ENCODE data around the gene CD84.

CD84 gene

DNA sequence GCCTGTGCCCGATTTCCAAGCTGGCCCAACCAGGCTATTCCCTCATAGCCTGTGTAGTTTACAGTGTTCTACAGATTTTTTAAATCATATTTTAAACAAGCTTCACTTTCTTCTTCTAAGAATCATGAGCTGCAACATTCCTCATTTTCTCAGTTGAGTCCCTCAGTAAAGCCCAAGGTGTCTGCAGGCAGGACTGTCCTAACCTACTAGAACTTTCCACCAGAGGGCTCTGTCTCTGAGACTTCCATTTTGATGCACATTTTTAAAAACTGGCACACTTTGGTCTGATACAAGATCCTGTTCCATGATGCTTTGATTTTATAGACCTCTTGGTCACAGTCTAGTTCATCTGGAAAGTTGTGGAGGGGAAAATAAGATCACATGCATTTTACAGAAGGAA lies 34.6 kb downstream of the CD84 start:
- no peak for TF ChIP-seq GATA2 (IDR thresholded peaks at IDR 0.05; ENCODE audit: low read depth, low read length)
- TF ChIP-seq GATA3 (IDR thresholded peaks at IDR 0.05; ENCODE audit: low read depth, low read length) = no peak

DNA sequence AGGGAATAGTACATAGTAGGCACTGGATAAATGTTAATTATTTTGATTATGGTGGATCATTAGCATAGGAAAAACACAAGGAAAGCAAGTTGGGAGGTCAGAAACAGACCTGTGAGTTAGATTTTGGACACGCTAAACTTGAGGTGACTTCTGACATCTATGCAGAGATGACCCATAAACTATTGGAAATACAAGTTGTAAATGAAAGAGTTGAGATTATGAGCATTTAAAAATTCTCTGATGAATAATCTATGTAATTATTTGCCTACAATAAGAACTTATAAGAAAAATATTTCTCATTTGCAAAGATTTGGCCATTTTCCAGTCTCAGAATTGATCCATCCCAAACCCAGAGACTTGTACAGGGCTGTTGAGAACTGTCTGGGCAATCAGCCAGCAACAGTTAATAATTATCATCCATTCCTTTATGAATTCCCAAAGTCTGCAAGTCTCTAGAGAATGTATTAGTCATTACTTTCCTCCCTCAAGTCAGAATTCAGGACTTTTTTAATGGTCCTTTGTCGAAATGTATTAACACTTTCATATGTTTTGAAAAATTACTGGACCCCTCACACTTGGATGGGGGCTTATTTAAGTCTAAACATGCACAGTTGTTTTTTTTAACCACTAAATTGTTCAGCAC lies 36.9 kb downstream of the CD84 start:
- TF ChIP-seq GATA3 (IDR thresholded peaks at IDR 0.05; ENCODE audit: low read depth, low read length) (no peak), GATA2 (IDR thresholded peaks at IDR 0.05; ENCODE audit: low read depth, low read length) (no peak)

DNA sequence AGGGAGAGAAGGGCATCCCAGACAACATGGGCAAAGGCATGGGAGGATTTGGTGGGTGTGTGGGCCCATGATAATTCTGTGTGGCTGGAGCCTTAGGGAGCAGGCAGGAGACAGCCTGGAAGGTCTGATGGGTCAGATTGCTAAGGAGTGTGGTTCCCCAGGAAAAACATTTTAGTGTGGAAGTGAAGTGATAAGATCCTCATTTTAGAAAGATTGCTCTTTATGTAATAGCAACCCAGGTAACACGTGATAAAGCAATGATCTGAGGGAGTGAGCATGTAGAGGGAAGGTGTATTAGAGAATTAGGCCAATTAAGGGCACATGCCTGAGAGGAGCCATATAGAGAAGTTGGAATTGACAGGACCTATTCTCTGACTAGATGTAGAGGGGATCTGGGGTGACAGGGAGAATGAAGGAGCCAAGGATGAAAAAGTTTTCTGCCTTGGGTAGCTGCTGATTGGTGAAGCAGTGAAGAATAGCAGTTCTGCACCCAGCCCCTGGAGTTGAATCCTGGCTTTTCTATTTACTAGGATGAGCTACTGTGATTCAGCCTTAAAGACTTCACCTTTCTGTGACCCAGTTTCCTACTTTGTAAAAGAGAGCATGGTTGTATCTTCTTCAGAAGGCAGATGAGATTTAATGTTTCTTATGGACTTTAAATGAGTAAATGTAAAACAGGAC lies 37.5 kb downstream of the CD84 start:
- no peak for TF ChIP-seq GATA2 (IDR thresholded peaks at IDR 0.05; ENCODE audit: low read depth, low read length)
- no peak for TF ChIP-seq GATA3 (IDR thresholded peaks at IDR 0.05; ENCODE audit: low read depth, low read length)

DNA sequence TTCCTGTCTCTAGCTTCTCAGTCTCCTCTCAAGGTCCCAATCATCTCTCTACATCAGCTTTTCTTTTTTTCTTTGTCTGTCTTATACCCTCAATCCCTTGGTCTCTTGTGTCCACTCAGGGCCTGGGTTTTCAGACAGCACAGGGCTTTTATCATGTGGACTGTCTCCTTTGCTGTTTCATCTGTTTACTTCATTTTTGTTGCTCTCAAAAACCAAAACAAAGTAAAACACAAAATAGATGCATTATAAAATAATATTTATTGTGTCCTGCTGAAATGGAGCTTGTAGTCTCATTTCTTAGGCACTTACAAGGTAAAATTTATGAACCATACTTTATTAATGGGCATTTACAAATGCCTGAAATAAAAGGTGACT lies 38.5 kb downstream of the CD84 start:
- TF ChIP-seq GATA2 (IDR thresholded peaks at IDR 0.05; ENCODE audit: low read depth, low read length) (no peak), GATA3 (IDR thresholded peaks at IDR 0.05; ENCODE audit: low read depth, low read length) (no peak)

DNA sequence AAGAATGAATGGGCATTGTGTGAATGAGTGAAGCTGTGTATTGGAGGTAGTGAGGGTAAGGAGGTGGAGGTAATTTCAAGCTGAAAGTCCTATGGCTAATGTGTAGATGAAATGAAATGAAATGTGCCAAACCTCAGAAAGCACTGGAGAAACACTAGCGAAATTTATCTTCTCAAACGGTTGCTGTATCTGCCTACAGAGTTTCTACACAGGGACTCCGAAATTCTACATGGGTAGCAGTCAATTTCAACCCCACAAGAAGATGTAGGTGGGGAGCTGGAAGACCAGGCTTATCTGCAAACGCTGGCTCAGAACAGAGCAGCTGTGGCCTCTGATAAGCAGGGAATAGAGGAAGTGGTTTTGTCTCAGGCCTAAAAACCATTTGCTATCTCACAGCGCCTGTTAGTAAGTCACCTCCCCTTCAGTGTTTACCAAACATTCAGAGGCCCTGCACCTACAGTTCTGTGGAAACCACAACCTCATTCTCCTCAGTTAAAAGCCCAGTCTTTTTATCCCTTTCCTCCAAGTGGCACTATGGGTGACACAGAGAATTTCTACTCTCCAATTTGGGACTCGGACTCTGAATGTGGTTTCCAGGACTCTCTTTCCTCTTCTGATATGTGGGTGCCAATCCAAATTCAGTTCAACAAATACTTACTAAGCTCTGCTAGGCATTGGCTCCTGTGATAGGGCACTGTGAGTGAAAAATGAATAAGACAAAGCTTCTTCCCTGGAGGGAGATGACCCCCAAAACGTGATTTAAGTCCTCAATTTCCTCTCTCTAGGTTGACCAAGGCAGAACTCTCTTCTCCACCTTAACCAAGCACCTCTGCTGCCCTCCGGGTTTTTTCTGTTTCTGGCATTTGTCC lies 39.1 kb downstream of the CD84 start:
- TF ChIP-seq GATA3 (IDR thresholded peaks at IDR 0.05; ENCODE audit: low read depth, low read length) = no peak
- TF ChIP-seq GATA2 (IDR thresholded peaks at IDR 0.05; ENCODE audit: low read depth, low read length) = no peak

DNA sequence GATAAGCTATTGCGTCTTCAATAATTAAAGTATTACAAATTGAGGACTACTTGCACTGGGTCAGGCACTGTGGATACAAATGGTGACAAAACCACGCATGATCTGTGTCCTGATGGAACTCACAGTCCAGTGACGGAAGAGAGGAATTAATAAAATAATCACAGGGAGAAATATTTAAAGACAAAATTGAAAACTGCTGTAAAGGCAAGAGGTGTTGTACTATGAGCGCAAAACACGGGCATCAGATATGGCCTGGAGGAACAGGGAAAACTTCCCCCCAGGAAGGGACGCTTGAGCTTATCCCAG lies 39.7 kb downstream of the CD84 start:
- TF ChIP-seq GATA2 (IDR thresholded peaks at IDR 0.05; ENCODE audit: low read depth, low read length) = no peak
- TF ChIP-seq GATA3 (IDR thresholded peaks at IDR 0.05; ENCODE audit: low read depth, low read length) = no peak

DNA sequence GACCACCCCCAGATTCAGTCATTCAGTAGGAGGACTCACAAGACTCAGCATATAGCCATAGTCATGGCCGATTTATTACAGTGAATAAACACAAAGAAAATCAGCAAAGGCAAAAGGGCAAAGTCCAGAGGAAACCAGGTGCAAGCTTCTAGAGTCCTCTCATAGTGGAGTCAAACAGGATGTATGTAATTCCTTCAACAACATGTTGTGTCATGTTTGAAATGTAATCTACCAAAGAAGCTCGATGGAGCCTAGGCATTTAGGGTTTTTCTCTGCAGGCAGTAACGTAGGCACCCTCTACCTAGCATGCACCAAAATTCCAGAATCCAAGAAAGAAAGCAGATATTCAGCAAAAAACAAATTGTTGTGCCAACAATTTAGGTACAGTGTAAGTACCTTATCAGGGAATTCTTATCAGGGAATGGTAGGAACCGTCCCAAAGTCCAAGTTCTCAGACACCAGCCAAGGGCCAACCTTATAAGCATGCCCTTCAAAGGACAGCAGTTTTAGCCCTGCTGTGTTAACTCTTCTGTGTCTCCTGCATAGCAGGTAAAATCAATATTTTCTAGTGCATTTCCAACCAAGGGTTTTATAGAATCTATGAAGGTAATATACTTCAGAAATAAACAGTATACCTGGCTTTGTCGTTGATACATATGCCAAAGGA lies 40.2 kb downstream of the CD84 start:
- TF ChIP-seq GATA3 (IDR thresholded peaks at IDR 0.05; ENCODE audit: low read depth, low read length) (no peak), GATA2 (IDR thresholded peaks at IDR 0.05; ENCODE audit: low read depth, low read length) (no peak)

DNA sequence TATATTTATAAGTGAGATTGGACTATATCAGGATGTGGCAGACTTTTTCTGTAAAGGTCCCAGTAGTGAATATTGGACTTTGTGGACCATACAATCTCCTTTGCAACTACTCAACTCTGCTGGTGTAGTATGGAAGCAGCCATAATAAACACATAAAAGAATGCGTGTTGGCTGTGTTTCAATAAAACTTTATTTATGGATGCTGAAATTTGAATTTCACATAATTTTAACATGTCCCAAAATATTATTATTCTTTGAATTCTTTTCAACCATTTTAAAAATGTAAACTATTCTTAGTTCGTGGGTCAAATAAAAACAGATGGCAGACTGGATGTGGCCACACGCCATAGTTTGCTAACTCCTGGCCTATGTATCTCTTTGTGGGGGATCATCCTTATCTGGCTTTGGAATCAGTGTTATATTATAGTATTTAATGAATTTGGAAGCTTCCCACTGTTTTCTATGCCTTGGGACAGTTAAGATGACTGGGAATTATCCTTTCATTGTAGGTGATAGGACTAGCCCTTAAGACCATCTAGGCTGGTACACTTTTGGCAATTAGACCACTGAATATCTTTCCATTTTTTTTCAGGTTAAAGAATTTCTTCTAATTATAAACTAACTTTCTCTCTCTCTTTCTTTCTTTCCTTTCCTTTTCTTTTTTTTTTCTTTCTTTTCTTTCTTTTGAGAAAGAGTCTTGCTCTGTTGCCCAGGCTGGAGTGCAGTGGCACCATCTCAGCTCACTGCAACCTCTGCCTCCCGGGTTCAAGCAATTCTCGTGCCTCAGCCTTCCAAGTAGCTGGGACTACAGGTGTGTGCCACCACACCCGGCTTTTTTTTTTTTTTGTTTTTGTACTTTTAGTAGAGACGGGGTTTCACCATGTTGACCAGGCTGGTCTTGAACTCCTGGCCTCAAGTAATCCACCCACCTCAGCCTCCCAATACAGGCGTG lies 41.3 kb downstream of the CD84 start:
- no peak for TF ChIP-seq GATA3 (IDR thresholded peaks at IDR 0.05; ENCODE audit: low read depth, low read length)
- TF ChIP-seq GATA2 (IDR thresholded peaks at IDR 0.05; ENCODE audit: low read depth, low read length) = no peak

DNA sequence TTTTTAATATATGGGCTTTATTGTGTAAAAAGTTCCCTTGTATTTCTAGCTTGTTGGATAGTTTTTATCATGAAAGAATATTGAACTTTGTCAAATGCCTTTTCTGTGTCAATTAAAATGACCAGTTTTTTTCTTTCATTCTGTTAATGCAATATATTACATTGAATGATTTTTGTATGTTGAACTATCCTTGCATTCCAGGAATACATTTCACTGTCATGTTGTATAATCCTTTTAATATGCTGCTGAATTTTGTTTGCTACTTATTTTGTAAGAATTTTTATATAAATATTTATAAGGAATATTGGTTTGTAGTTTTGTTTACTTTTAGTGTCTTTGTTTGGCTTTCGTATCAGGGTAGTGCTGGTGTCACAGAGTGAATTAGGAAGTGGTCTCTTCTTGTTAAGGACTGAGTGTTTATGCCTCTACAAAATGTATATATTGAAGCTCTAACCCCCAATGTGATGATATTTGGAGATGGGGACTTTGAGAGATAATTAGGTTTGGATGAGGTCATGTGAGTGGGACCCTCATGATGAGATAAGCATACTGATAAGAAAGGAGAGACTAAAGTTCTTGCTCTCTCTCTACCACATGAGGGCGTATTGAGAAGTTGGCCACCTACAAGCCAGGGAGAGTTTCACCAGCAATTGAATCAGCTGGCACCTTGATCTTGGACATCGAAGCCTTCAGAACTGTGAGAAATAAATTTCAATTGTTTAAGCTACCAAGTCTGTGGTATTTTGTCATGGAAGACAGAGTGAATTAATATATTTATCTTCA lies 44.3 kb downstream of the CD84 start:
- TF ChIP-seq GATA3 (IDR thresholded peaks at IDR 0.05; ENCODE audit: low read depth, low read length) = no peak
- no peak for TF ChIP-seq GATA2 (IDR thresholded peaks at IDR 0.05; ENCODE audit: low read depth, low read length)

DNA sequence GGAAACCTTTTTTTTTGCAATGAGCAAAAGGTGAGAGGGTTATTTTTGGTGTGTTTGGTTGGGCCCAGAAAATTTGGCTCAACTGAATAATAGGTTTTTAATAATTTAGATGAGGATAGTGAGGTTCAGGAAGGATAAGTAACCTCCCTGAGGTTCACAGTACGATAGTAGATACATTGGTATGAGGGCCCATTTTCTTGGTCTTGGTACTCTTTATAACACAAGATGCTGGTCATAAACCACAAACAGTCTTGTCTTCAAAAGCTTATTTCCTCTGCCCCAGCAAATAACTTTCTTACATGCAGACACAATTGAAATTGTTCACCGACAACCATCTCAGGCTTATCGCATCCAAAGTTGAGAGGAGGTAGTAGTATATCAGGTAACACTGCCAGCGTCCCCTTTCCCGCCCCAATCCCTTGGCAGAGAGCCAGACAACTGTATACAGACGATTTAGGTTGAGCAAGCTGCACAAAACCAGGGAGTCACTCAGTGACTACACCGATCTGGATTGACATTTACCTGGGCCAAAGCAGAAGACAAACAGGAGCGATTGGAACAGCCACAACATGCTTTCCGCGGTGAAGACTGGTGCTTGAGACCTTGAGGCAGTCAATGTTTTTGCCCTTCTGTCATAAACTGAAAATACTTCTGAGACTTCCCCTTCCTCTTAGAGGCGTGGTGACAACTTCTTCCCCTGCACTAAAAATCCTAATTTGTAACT lies 56.5 kb downstream of the CD84 start, which contains the start of gene SLAMF6:
TSS of gene SLAMF6 (minus strand) at position 634 of the 724 bp plus-strand sequence. CDS start at position 571, 63 bp downstream.
- no peak for TF ChIP-seq GATA2 (IDR thresholded peaks at IDR 0.05; ENCODE audit: low read depth, low read length)
- TF ChIP-seq GATA3 (IDR thresholded peaks at IDR 0.05; ENCODE audit: low read depth, low read length) = no peak

DNA sequence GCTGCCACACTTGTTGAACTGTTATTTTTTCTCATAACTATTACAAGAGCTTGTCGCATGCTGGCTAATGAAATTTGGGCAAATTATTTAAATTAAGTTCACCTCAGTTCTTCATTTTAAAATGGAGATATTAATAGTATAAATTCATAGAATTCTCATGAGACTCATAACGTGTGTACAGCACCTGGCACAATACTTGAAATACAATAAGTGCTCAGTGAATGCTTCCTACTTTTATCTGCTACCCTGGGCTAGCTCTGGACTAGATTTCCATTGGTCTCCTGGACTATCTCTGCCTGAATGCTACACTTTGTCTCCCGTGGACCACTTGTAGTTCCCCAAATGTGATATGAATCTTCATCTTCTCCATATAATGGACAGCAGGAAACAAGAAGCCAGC lies 57.2 kb downstream of the CD84 start:
- no peak for TF ChIP-seq GATA3 (IDR thresholded peaks at IDR 0.05; ENCODE audit: low read depth, low read length)
- TF ChIP-seq GATA2 (IDR thresholded peaks at IDR 0.05; ENCODE audit: low read depth, low read length) = no peak

DNA sequence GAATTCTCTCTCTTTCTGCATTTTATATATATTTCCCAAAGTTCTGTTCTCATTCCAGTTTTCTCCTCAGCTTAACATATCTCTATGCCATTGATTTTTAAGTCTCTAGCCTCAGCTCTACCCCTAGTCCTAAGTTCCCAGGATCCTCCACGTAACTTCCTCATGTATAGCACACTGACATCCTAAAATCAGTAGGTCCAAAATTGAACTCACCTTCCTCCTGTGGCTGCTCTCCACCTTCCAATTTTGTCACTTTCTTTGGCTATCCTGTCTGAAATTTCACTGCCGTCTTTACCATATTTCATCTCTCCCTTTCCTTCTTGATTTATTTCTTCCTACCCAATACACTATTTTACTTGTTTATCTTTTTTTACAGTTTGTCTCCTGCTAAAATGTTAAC lies 57.7 kb downstream of the CD84 start:
- TF ChIP-seq GATA2 (IDR thresholded peaks at IDR 0.05; ENCODE audit: low read depth, low read length) (no peak), GATA3 (IDR thresholded peaks at IDR 0.05; ENCODE audit: low read depth, low read length) (no peak)
